Type B pancreatic cell (in vitro differentiated cells): ENCODE results near the gene GALNT13. TPM values are rescaled to one million over a fixed set of nuclear protein-coding genes. Genes with fewer than 3 reads are reported as not detected.

ENCODE experiments used
- DNase-seq: peaks from one replicate; pipeline ENCODE4 v3.0.0; 2021; ENCODE audit warnings: mixed read lengths; ENCODE audit not compliant: unreplicated experiment; ENCODE audit errors: extremely low spot score
- H3K27ac Mint-ChIP-seq: 2 replicates; pipeline ENCODE4 v1.8.0; 2021; ENCODE audit warnings: mild to moderate bottlenecking, mixed read lengths
- H3K27me3 Mint-ChIP-seq: 2 replicates; pipeline ENCODE4 v1.8.0; 2021; ENCODE audit warnings: mixed read lengths
- H3K36me3 Mint-ChIP-seq: 2 replicates; pipeline ENCODE4 v1.8.0; 2021; ENCODE audit warnings: mixed read lengths
- H3K4me1 Mint-ChIP-seq: one replicate; pipeline ENCODE4 v1.8.0; 2021; ENCODE audit warnings: mixed read lengths; ENCODE audit not compliant: unreplicated experiment
- H3K4me3 Mint-ChIP-seq: 2 replicates; pipeline ENCODE4 v1.8.0; 2021; ENCODE audit warnings: mild to moderate bottlenecking, mixed read lengths
- H3K9me3 Mint-ChIP-seq: 2 replicates; pipeline ENCODE4 v1.8.0; 2021; ENCODE audit warnings: mixed read lengths
- CTCF ChIP-seq: fragments of 200-600 bp; sonication (generic); conservative IDR thresholded peaks from 2 replicates; pipeline ENCODE4 v1.5.0; 2021; ENCODE audit warnings: antibody characterized with exemption, mild to moderate bottlenecking
- total RNA-seq: library from RNA; stranded (reverse); gene quantifications from 2 replicates; pipeline ENCODE4 v1.2.1, GENCODE V29; 2021; ENCODE audit warnings: low replicate concordance

GALNT13 gene
- total RNA-seq, 1 donor from 2014 or later, result 5.9 TPM

DNA sequence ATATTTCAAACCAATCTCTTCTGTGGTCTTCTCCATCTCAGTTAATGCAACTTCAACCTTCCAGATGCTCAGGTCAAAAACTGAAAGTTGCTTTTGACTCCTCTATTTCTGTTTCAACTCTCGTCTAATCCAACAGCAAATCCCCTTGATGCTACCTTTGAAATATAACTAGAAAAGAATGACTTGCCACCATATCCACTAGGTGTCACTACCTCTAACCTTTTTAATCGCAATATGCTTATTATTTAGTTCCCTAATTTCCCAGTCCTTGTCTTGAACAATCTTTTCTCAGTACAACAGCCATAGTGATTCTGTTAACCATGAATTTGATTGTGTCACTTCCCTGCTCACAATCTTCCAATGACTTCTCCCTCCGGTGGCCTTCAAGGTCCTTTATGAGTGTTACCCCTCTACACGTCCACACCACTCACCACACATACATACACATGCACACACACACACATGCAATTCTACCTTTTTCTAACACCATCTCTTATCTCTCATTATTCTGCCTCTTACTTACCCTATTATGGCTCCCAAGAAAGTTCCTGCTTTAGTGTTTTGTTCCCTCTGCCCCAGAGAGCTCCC, 581.3 kb downstream of the GALNT13 start:
- Mint-ChIP-seq H3K36me3 (no peaks in the 10 kb centered on the region), H3K4me3 (no peak overlapping the region), H3K4me1 (no peaks in the 10 kb centered on the region), H3K27ac (no peak overlapping the region), H3K27me3 (no peaks in the 10 kb centered on the region), H3K9me3 (no peaks in the 10 kb centered on the region)
- peak; percentile 52 for TF ChIP-seq CTCF
- no peak for DNase-seq

DNA sequence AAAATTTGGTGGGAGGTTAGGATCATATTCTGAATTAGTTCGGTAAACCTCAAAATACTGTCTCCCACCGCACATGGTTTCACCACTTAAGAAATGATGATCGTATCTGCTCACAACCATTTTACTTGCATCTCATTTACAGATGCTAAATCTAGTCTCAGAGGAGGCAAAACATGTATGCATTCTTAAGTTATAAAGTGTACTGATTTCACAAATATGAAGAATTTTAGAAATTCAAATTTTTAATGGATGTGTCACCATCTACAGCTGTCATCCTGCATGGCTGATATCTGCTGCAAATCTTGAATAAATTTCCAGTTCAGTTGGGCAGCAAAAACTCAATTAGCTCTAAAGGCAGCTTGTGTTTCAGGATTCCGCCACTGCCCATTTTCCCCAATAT, 583.4 kb downstream of the GALNT13 start:
- H3K27ac Mint-ChIP-seq, result no peak overlapping the region
- H3K4me3 Mint-ChIP-seq, result no peak overlapping the region
- H3K4me1 Mint-ChIP-seq, result no peaks in the 10 kb centered on the region
- no peaks in the 10 kb centered on the region for H3K36me3 Mint-ChIP-seq
- no peaks in the 10 kb centered on the region for H3K27me3 Mint-ChIP-seq
- no peak for DNase-seq
- no peak for TF ChIP-seq CTCF
- H3K9me3 Mint-ChIP-seq, result no peaks in the 10 kb centered on the region

- Mint-ChIP-seq H3K4me1 (no peaks in the 10 kb centered on the region), H3K4me3 (no peak overlapping the region), H3K9me3 (no peaks in the 10 kb centered on the region), H3K27ac (no peak overlapping the region), H3K36me3 (no peaks in the 10 kb centered on the region), H3K27me3 (no peaks in the 10 kb centered on the region)
- no peak for DNase-seq
- TF ChIP-seq CTCF, result no peak
Observed at GRCh38 chr2:154455866-154456265, 584.1 kb downstream of the GALNT13 start.

GRCh38 chr2:154457286-154457685, 585.6 kb downstream of the GALNT13 start:
- no peaks in the 10 kb centered on the region for H3K36me3 Mint-ChIP-seq
- no peak overlapping the region for H3K27ac Mint-ChIP-seq
- no peak overlapping the region for H3K4me3 Mint-ChIP-seq
- no peak for DNase-seq
- TF ChIP-seq CTCF, result no peak
- no peaks in the 10 kb centered on the region for H3K9me3 Mint-ChIP-seq
- H3K27me3 Mint-ChIP-seq, result no peaks in the 10 kb centered on the region
- no peaks in the 10 kb centered on the region for H3K4me1 Mint-ChIP-seq

- no peak for DNase-seq
- Mint-ChIP-seq H3K27ac (no peak overlapping the region), H3K9me3 (no peaks in the 10 kb centered on the region), H3K4me1 (no peaks in the 10 kb centered on the region), H3K27me3 (no peaks in the 10 kb centered on the region), H3K36me3 (no peaks in the 10 kb centered on the region), H3K4me3 (no peak overlapping the region)
- no peak for TF ChIP-seq CTCF
Observed at GRCh38 chr2:154459286-154459685, 587.6 kb downstream of the GALNT13 start.

- Mint-ChIP-seq H3K27ac (no peak overlapping the region), H3K4me1 (no peaks in the 10 kb centered on the region), H3K27me3 (no peaks in the 10 kb centered on the region), H3K9me3 (no peaks in the 10 kb centered on the region), H3K36me3 (no peaks in the 10 kb centered on the region), H3K4me3 (no peak overlapping the region)
- no peak for DNase-seq
- no peak for TF ChIP-seq CTCF
Observed at GRCh38 chr2:154462634-154463033, 590.9 kb downstream of the GALNT13 start.
